Fibroblast of mammary gland (primary cell): ENCODE measurements around the gene NBEA.

ENCODE experiments used
- DNase-seq: peaks from one replicate; pipeline ENCODE4 v3.0.0-alpha.2; 2010; ENCODE audit warnings: low read depth
- H3K4me3 ChIP-seq: 2 replicates; pipeline ENCODE4 v1.5.1; 2011; ENCODE audit warnings: low read depth, mild to moderate bottlenecking, low read length, moderate library complexity; ENCODE audit not compliant: control insufficient read depth
- TF ChIP-seq, protein P1 (sequence below): conservative IDR thresholded peaks from 2 replicates; pipeline ENCODE4 v1.5.1; 2011; ENCODE audit warnings: low read depth, low read length, inconsistent platforms; ENCODE audit not compliant: control insufficient read depth, insufficient read depth

NBEA gene

DNA sequence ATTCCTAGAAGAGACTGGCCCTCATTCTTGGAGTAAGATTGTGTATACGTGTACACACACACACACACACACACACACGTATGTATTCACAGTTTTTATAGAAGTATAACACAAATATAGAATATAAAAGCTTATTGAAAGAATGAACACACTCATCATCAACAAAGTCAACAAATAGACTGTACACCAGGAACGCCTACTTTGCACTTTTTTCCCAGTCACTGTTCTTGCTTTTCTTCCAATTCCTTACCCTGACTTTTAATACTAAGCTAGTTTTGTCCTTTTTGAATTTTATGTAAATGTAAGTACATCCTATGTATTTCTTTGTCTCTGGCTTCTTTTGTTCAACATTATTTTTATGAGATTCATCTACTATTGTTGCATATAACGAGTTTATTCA is 269.9 kb downstream of the NBEA start:
- DNase-seq: no peak
- no peak overlapping the region for H3K4me3 ChIP-seq
- TF ChIP-seq, protein P1, sequence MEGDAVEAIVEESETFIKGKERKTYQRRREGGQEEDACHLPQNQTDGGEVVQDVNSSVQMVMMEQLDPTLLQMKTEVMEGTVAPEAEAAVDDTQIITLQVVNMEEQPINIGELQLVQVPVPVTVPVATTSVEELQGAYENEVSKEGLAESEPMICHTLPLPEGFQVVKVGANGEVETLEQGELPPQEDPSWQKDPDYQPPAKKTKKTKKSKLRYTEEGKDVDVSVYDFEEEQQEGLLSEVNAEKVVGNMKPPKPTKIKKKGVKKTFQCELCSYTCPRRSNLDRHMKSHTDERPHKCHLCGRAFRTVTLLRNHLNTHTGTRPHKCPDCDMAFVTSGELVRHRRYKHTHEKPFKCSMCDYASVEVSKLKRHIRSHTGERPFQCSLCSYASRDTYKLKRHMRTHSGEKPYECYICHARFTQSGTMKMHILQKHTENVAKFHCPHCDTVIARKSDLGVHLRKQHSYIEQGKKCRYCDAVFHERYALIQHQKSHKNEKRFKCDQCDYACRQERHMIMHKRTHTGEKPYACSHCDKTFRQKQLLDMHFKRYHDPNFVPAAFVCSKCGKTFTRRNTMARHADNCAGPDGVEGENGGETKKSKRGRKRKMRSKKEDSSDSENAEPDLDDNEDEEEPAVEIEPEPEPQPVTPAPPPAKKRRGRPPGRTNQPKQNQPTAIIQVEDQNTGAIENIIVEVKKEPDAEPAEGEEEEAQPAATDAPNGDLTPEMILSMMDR: no peak

DNA sequence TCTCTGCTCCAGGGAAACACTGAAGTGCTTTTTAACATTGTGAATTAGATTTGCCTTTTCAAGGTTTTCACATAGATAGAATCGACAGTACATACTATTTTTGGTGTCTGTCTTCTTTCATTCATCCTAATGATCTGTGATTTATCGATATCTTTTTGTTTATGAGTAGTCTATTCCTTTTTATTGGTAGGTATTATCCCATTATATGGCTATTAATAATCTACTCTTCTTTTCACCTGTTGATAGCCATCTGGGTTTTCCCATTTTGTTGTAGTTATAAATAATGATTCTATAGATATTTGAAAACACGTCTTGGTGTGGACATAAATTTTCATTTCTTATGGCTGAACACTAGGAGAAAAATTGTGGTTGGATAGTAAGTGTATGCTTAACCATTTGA is 271.8 kb downstream of the NBEA start:
- TF ChIP-seq, protein P1: no peak
- no peak overlapping the region for H3K4me3 ChIP-seq
- DNase-seq: no peak

DNA sequence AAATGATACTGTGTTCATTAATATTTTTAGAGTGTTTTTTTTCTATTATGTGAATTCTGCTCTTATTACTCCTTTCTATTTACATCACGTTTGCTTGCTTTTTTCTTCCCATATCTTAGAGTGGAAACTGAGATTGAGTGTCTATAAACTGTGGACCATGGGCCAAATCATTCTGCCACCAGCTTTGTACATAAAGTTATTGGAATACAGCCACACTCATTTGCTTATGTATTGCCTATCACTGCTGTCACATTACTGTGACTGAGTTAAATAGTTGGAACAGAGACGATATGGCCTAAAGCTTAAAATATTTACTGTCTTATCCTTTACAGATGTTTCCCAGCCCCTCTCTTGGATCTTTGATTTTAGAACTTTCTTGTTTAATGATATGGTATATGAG is 274.1 kb downstream of the NBEA start:
- TF ChIP-seq, protein P1: no peak
- no peak overlapping the region for H3K4me3 ChIP-seq
- no peak for DNase-seq

DNA sequence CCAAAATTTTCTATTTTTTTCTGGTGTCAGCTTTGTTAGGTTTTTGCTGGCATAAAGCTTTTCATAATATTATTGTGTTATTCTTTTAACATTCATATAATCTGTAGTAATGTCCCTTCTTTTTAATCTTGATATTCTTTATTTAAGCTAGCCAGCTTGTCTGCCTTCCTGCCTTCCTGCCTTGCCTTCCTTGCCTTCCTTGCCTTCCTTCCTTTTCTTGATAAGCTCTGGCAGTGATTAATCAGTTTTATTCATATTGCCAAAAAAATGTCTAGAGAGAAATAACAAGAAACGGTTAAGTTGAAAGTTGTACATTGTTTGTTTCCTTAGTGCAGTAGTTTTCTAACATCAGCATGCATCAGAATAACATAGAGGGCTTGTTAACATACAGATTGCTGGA is 277.0 kb downstream of the NBEA start:
- DNase-seq: no peak
- H3K4me3 ChIP-seq: no peak overlapping the region
- TF ChIP-seq, protein P1: no peak

DNA sequence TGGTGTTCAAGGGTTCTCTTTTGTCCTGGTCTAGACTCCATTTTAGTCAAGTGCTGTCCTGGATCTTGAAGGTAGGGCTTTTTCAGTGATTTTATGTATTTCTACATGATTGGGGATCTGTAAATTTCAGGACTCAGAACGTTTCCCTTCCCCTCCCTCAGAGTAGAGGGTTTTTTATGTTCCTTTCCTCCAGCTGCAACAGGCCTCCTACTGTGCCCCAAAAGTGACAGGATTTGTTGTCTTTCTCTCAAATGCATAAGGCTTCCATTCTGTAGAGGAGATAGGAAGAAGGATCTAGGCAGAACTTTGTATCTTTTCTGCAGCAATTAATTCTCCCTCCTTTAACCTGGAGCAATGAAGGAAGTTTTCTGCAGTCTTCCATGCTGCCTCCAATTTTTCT is 283.1 kb downstream of the NBEA start:
- TF ChIP-seq, protein P1: no peak
- DNase-seq: no peak
- H3K4me3 ChIP-seq: no peak overlapping the region

DNA sequence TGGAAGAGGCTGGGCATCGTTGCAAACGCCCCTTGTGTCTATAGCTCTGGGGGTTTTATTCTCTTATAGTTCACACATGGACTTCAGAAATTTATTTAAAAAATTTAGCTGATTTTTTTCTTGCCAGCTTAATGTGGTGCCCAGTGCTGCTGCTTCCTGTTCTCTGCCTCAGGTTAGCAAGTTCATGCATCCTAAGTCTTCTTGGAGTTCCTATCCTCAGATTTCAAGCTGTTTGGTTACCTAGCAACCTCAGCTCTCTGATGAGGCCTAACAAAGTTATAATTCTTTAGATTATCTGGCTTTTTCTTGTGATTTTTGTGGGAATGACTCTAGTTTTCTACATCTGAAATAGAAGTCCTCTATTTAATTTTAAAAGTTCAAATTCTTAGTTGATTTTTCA is 283.5 kb downstream of the NBEA start:
- DNase-seq: no peak
- no peak overlapping the region for H3K4me3 ChIP-seq
- TF ChIP-seq, protein P1: no peak

DNA sequence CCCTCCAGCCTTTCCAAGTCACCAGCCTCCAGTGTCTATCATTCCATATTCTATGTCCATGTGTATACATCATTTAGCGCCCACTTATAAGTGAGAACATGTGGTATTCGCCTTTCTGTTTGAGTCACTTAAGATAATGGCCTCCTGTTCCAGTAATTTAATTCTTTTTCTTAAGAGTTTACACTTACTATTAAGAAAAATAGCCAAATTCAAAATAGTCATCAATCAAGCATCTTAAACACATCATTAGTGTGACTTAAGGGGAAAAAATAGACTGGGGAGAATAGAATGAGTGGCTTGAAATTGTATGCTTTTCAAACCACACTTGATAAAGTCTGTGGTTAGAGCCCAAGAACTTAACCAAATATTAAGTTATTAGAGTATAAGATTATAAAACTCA is 286.5 kb downstream of the NBEA start:
- TF ChIP-seq, protein P1: no peak
- H3K4me3 ChIP-seq: no peak overlapping the region
- DNase-seq: no peak
